NCI-H1105 (cell line): ENCODE results near the gene PERCC1.

ENCODE experiments used
- DNase-seq: peaks from one replicate; lab custom pipeline; 2025; lab: John Stamatoyannopoulos, UW

Gene PERCC1

GRCh38 chr16:1450218-1450617, 19.3 kb downstream of the PERCC1 start:
- no peak for DNase-seq

GRCh38 chr16:1450841-1451240, 20.0 kb downstream of the PERCC1 start:
- DNase-seq, result no peak

GRCh38 chr16:1451702-1452392, 21.0 kb downstream of the PERCC1 start:
- no peak for DNase-seq

GRCh38 chr16:1452530-1452929, 21.7 kb downstream of the PERCC1 start:
- DNase-seq, result no peak

GRCh38 chr16:1453316-1453715, 22.4 kb downstream of the PERCC1 start:
- no peak for DNase-seq

GRCh38 chr16:1454561-1454960, 23.7 kb downstream of the PERCC1 start:
- no peak for DNase-seq

GRCh38 chr16:1455190-1456171, 24.6 kb downstream of the PERCC1 start:
- no peak for DNase-seq

GRCh38 chr16:1456951-1457350, 26.1 kb downstream of the PERCC1 start:
- no peak for DNase-seq

GRCh38 chr16:1457489-1458245, 26.8 kb downstream of the PERCC1 start:
- DNase-seq, result no peak

GRCh38 chr16:1458336-1458976, 27.6 kb downstream of the PERCC1 start:
- no peak for DNase-seq

GRCh38 chr16:1458977-1459341, 28.1 kb downstream of the PERCC1 start:
- no peak for DNase-seq

GRCh38 chr16:1459967-1460366, 29.1 kb downstream of the PERCC1 start:
- no peak for DNase-seq

GRCh38 chr16:1460602-1461138, 29.8 kb downstream of the PERCC1 start:
- no peak for DNase-seq

GRCh38 chr16:1461146-1461545, 30.3 kb downstream of the PERCC1 start:
- no peak for DNase-seq

GRCh38 chr16:1464196-1464893, 33.5 kb downstream of the PERCC1 start:
- DNase-seq, result no peak

- no peak for DNase-seq
Measured at GRCh38 chr16:1464894-1465566, 34.2 kb downstream of the PERCC1 start.

GRCh38 chr16:1465567-1465915, 34.7 kb downstream of the PERCC1 start:
- DNase-seq, result no peak

- DNase-seq, result no peak
Measured at GRCh38 chr16:1466054-1466453, 35.2 kb downstream of the PERCC1 start.

GRCh38 chr16:1466968-1467521, 36.2 kb downstream of the PERCC1 start:
- DNase-seq, result no peak

- DNase-seq, result no peak
Measured at GRCh38 chr16:1468426-1468810, 37.5 kb downstream of the PERCC1 start.
